ENCODE results near the gene CDY2B.
"Not testable (repeated sequence)": the region's sequence is repeated elsewhere in the genome, so short reads cannot be mapped to it uniquely, and the experiment has no call there.

The CDY2B gene, protein sequence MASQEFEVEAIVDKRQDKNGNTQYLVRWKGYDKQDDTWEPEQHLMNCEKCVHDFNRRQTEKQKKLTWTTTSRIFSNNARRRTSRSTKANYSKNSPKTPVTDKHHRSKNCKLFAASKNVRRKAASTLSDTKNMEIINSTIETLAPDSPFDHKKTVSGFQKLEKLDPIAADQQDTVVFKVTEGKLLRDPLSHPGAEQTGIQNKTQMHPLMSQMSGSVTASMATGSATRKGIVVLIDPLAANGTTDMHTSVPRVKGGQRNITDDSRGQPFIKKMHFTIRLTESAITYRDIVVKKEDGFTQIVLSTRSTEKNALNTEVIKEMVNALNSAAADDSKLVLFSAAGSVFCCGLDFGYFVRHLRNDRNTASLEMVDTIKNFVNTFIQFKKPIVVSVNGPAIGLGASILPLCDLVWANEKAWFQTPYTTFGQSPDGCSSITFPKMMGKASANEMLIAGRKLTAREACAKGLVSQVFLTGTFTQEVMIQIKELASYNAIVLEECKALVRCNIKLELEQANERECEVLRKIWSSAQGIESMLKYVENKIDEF

DNA sequence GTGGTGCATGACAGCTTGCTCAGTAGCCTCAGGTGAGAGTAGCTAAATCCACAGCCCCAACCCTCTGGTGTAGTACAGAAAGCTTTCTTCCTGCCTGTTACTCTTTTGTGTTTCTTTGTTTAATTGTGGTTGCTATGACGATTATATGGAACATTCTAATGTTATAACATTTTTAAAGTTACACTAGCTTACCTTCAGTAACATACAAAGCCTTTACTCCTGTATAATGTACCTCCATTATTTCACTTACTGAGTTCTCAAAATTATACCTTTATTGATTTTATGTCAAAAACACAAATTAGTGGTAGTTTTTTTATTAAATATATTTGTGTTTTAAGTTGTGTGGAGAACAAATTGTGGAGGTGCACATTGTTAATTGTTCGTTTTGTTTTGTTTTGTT, at the start of gene CDY2B:
TSS of gene CDY2B (minus strand) at position 101 of the 400 bp plus-strand sequence. CDS start 328 bp downstream, outside the sequence.
- not testable (repeated sequence) for H3K4me3 ChIP-seq (ENCODE audit: low read depth, low read length)

DNA sequence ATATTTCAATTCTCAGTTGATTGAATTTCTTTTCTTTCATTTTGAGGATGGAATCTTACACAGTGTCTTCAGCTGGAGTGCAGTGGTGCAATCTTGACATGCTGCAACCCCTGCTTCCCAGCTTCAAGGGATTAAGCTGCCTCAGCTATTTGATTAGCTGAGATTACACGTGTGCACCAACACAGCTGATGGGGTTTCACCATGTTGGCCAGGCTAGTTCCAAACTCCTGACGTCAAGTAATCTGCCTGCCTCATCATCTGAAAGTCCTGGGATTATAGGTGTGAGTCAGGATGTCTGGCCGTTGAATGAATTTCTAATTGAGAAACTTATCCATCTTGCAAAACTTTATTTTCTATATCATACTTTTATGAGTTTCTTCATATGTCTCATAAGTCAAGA, 28.0 kb upstream of the CDY2B start:
- H3K4me3 ChIP-seq (ENCODE audit: low read depth, low read length): not testable (repeated sequence)

DNA sequence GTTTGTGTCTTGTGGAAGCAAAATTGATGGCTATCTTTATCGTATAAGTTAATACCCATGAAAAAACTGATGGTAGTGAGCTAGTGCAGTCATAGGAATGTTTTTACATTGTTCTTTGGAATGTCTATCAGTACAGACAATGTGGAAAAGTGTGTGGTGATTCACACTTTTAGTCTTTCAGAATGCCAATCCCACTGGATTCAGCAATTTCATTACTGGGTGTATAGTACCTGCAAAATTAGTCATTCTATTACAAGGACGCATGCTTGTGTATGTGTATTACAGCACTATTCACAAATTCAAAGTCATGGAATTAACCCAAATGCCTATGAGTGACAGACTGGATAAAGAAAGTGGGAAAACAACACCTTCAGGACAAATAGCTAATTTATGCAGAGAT, 27.3 kb upstream of the CDY2B start:
- H3K4me3 ChIP-seq (ENCODE audit: low read depth, low read length): not testable (repeated sequence)

DNA sequence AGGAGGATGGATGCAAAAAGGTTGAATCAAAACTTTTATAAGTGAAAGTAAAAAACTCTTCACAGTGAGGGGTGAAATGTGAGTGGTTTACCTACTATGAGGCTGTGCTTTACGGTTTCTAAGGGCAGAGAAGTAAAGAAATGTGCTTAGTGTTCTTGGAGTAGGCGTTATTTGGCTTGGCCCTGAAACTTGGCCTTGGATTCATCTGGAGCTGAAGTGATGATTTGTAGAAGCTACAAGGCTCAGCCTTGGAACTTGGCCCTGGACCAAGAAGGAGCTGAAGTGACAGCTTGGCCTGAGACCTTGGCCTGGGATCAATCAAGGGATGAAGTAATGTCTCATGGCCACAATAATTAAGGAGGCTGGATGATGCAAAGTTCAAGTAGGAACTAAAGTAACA, 1.7 kb upstream of the CDY2B start:
- not testable (repeated sequence) for H3K4me3 ChIP-seq (ENCODE audit: low read depth, low read length)

DNA sequence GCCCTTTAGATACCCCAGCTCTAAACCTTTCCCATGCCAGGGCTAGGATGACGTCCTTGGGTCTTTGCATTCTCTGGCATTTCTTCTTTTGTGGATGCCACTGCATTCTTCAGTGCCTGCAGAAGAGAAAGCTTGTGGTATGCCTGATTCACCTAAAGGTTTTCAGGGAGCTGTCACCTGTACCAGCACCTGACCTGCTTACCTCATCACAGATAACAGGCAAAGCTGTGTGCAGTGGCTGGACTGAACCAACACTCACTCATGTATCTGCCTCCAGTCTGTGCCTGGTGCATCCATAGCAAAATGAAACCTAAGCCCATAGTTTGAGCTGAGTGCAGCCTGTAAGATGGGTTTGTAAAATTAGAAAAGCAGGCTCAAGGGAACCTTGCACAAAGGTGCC, 3.3 kb downstream of the CDY2B start:
- not testable (repeated sequence) for H3K4me3 ChIP-seq (ENCODE audit: low read depth, low read length)

DNA sequence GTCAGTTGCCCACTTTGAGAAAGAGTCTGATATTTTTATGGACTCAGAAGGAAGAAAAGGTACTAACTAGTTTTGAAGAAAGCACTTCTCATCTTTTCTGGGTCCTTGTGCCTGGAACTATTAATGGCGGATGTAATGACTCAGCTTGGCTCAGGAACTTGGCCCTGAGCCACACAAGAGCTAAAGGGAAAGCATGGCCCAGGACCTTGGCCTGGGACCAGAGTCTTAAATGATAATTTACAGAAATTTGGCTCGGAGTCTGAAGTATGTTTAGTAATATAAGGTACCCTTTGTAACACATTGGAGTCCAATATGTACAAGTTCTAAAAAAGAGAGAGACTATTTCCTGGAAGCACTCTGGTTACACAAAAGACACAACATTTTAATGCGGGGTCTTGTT, 4.6 kb downstream of the CDY2B start:
- not testable (repeated sequence) for H3K4me3 ChIP-seq (ENCODE audit: low read depth, low read length)

DNA sequence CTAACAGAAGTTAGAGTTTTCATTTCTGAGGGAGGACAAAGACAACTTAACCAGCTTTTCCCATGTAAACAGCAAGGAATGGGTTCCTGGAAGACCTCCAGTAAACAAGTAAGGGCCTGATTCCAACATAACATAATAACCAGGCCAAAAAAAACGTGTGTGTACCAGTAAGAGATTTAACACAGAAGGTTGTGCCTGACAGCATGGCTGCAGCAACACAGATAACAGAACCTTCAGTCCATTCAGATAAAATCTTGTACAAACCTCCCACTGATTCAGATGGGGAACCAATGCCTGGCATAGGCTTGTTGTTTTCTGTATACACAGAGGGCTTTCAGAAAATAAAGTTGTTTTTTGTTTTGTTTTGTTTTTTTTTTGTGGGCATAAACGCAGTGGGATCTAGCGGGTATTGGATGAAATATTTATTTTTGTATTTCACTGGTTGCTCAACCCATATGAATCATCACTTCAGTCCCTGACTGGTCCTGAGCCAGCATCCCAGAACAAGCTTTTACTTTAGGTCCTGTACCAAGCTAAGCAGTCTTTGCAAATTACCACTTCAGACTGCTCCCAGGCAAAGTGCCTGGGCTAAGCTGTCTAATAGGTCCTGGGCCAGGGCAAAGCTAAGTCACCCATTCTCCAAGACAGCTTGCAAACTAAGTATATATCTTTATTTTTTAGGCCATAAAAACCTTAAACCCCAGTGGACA, 8.7 kb downstream of the CDY2B start:
- H3K4me3 ChIP-seq (ENCODE audit: low read depth, low read length): not testable (repeated sequence)

DNA sequence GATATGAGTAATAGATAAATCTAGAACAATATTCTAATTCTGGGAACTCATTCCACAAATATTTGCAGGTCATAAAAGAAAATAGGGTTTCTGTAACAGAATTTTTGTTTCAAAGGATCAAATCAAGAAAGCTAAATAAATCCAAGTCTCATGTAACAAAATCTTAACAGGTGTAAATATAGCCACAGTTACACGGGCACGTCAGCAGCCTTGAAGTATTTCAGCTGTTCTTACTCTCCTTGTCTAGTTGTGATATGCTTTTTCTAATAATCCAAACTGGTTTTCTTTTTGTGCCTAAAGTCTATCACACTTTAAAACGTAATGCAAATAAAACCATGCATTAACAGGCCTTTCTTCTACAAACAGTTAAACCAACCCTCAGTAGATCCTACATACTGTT, 9.3 kb downstream of the CDY2B start:
- H3K4me3 ChIP-seq (ENCODE audit: low read depth, low read length): not testable (repeated sequence)

DNA sequence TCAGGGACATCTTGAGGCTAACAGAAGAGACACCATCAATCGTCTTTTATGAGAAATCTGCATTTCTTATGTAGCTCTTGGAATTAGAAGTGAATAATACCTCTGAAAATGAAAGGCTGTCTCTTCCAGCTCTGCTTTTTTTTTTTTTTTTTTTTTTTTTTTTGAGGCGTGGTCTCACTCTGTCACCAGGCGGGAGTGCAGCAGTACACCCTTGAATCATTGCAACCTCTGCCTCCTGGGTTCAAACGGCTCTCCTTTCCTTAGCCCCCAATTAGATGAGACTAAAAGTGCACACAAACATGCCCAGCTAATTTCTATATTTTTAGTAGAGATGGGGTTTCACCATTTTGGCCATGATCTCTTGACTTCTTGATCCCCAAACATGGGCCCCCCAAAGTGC, 12.2 kb downstream of the CDY2B start:
- not testable (repeated sequence) for H3K4me3 ChIP-seq (ENCODE audit: low read depth, low read length)

DNA sequence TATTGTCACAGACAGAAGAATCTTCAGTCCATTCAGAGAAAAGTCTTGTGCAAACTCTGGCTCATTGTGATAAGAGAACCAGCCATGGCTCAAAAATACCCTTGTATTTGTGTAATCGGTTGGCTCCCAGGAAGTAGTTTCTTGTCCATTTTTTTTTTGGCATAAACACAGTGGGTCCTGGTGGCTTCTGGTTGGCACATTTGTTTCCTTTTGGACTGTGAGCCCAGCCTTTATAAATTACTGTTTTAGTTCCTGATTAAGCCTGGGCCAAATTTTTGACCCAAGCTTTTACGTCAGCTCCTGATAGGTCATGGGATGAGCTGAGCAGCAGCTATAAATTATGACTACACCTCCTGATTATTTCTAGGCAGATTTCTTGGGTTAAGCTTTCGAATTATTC, 19.4 kb downstream of the CDY2B start:
- not testable (repeated sequence) for H3K4me3 ChIP-seq (ENCODE audit: low read depth, low read length)

DNA sequence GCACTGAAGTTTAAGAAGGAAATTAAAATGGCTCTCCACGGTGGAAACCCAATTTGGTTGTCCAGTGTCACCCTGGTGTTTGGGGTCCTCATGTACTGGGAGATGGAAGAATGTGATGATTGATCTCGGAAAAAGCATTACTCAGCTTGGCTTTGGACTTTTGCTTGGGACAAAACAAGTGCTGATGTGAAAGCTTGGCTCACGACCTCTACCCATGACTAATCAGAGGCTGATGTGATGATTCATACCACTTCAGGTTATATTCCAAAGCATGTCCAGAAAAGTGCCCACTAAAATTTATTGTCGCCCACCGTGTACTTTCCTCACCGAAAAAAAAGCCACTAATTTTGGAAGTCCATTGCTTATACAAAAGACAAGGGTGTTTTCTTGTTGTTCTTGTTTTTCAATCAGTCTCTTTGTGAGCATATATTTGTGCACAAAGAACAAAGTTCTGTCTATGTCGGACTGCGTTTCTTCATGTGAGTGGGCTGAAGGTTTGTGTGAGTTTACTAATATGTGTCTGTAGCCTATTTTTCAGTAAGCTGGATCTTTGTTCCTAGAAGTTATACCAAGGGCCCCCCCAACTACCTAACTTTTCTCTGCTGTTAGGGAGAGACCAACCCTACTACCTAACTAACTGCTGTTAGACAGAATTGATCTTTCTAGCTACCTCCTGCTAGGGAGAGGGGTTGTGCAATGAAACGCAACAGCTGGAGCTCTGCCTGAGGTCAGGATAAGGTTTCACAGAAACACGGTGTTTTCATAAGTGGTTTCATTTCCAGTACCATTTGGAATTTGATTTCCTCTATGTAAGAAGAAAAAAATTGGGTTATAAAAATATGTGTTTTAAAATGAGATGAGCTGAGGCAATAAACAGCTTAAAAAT, 22.8 kb downstream of the CDY2B start:
- not testable (repeated sequence) for H3K4me3 ChIP-seq (ENCODE audit: low read depth, low read length)

DNA sequence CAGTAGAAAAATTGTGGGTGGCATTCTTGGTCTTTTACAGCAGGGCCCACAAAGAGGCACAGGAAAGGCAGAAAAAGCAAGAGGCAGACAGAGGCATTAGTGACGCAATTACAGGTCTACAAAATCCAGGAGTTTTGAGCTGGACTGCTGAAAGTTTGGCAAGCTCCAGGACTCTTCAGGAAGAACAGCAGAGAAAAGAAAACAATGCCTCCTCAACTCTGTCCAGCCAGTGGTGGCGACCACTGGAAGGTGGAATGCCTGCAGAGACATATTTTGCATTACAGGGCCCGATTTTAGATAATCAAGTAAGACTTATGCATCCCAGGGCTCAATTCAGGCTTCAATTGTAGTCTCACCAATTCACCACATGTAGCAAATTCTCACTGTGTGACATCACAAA, 23.5 kb downstream of the CDY2B start:
- H3K4me3 ChIP-seq (ENCODE audit: low read depth, low read length): not testable (repeated sequence)

DNA sequence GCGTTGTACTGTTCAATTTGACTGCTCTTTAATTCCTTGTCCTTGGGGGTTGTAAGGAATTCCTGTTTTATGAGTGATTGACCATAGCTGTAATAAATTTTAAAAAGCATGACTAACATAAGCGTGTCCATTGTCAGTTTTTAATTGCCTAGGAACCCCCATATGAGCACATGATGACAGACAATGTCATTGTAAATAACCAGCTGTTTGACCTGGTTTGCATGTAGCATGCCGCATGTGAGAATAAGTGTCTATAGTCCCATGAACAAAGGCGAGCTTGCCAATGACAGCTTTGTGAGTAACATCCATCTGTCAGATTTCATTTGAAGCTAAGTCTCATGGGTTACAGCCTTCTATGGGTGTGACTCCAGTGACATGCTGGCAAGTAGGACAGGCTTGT, 30.9 kb downstream of the CDY2B start:
- not testable (repeated sequence) for H3K4me3 ChIP-seq (ENCODE audit: low read depth, low read length)

DNA sequence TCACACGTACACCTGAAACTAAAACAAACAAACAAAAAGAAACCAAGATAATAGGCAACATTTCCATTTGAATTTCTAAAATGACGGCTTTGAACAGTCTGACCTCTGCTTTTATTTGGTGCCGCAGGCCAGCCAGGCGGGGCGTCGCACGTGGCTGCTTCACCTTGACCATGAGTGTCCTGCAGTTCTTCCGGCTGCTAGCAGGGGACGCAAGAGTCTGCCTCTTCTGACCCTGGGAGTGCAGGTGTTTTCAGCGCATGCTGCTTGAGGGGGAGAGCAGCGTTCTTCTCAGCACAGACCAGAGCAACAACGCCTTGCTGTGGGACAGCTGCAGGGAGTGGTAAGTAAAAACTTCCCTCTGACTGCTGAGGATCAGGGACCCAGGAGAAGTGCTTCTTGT, 47.9 kb downstream of the CDY2B start:
- H3K4me3 ChIP-seq (ENCODE audit: low read depth, low read length): not testable (repeated sequence)

Data from GM12875 (cell line).